DMS114 treated with DMSO at 0.1 percent for 48 hours (cell line): ENCODE measurements around the gene ABI3BP.
A peak's percentile ranks its signal among the peaks of the same experiment; 100 is the strongest.

Experiments
- DNase-seq: peaks from one replicate; lab custom pipeline; 2025; ENCODE audit not compliant: unreplicated experiment; lab: John Stamatoyannopoulos, UW

ABI3BP gene

GRCh38 chr3:100737334-100737733 lies 255.9 kb downstream of the ABI3BP start:
- DNase-seq, result no peak

GRCh38 chr3:100732435-100732834 lies 260.8 kb downstream of the ABI3BP start:
- DNase-seq, result no peak

GRCh38 chr3:100730524-100730923 lies 262.7 kb downstream of the ABI3BP start:
- no peak for DNase-seq

GRCh38 chr3:100726706-100727105 lies 266.5 kb downstream of the ABI3BP start:
- no peak for DNase-seq

- no peak for DNase-seq
Measured at GRCh38 chr3:100725935-100726513, 267.2 kb downstream of the ABI3BP start.

GRCh38 chr3:100720426-100720825 lies 272.8 kb downstream of the ABI3BP start:
- no peak for DNase-seq

- DNase-seq, result no peak
Measured at GRCh38 chr3:100719136-100719535, 274.1 kb downstream of the ABI3BP start.

GRCh38 chr3:100717637-100718487 lies 275.4 kb downstream of the ABI3BP start:
- DNase-seq, result no peak

GRCh38 chr3:100717063-100717462 lies 276.2 kb downstream of the ABI3BP start:
- no peak for DNase-seq

GRCh38 chr3:100715176-100715575 lies 278.0 kb downstream of the ABI3BP start:
- no peak for DNase-seq

- peak; percentile 73 for DNase-seq
Measured at GRCh38 chr3:100710261-100710968, 282.8 kb downstream of the ABI3BP start.

GRCh38 chr3:100709842-100710260 lies 283.4 kb downstream of the ABI3BP start:
- DNase-seq, result no peak

GRCh38 chr3:100708989-100709841 lies 284.0 kb downstream of the ABI3BP start, which contains the start of gene TFG:
TFG (plus strand) TSS chr3:100709494; CDS start chr3:100713686, 4,192 bp downstream.
- DNase-seq, result peak; percentile 93

- DNase-seq, result no peak
Measured at GRCh38 chr3:100708644-100708988, 284.6 kb downstream of the ABI3BP start.

GRCh38 chr3:100706365-100706764 lies 286.9 kb downstream of the ABI3BP start:
- DNase-seq, result no peak

- no peak for DNase-seq
Measured at GRCh38 chr3:100703865-100704264, 289.4 kb downstream of the ABI3BP start.

GRCh38 chr3:100702980-100703345 lies 290.3 kb downstream of the ABI3BP start:
- no peak for DNase-seq

- no peak for DNase-seq
Measured at GRCh38 chr3:100702082-100702979, 290.9 kb downstream of the ABI3BP start.

- DNase-seq, result no peak
Measured at GRCh38 chr3:100700708-100701107, 292.5 kb downstream of the ABI3BP start.
